Measurements from ENCODE around the gene ANGPTL5.
"Not testable (repeated sequence)": the region's sequence is repeated elsewhere in the genome, so short reads cannot be mapped to it uniquely, and the experiment has no call there.

The ANGPTL5 gene

GRCh38 chr11:101916422-101916821, at the start of gene ANGPTL5:
ANGPTL5 (minus strand) TSS chr11:101916522; CDS start chr11:101907909, 8,613 bp downstream.
- no peak for DNase-seq

GRCh38 chr11:101964200-101964599, 47.9 kb upstream of the ANGPTL5 start:
- not testable (repeated sequence) for DNase-seq

DNA sequence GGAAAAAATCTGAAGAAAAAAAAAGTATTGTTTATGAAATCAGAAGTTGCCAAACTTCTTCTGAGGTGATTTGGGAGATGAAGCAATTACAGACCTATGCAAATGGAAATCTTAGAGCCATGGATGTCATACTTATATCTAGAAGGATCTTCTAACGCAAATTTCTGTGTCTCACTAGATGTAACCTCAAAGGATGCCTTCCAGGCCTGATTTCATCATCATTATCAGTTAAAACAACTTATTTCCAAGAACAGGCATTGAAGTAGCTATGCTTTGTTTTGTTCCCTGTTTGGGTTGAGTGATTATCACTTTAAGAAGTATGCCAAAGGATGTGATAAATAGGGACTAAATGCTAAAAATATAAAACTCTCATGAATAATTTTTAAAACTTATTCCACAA, 43.9 kb upstream of the ANGPTL5 start:
- no peak for DNase-seq

DNA sequence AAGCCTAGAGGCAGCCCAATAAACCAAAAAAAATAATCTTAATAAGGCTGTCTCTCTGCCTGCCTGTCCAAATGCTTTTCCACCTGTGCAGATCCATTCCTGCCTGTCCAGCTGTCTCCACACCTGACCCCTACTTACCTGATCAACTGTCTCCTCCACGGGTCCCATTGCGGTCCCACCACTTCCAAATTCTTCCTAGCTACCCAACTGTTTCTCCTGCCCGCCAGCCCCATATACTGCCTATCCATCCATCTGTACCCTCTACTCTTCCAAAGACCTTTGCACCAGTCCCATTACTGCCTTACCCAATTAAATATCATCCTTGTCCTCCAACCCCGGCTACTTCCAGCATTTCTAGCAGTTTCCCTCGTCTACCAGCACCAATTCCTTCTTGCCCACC, 39.4 kb upstream of the ANGPTL5 start:
- no peak for DNase-seq

DNA sequence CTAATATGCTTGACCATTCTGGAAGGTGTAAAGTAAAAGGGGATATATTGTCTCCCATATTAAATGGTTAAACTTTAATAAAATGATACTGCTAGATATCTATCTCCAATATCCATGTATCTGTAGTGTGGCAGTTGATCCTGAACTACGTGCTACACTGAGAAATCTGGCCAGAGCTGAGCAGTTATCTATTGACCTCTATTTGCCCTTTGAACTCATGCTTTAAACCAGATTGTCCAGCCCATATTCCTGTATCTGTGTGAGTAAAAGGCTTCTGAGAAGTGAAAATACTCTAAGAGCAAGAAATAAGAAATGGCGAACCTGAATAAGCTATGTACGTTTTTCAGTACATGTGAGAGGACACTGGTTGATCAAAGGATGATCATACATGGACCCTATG, 39.0 kb upstream of the ANGPTL5 start:
- no peak for DNase-seq

- DNase-seq: no peak
Observed at GRCh38 chr11:101949680-101950220, 33.4 kb upstream of the ANGPTL5 start.

DNA sequence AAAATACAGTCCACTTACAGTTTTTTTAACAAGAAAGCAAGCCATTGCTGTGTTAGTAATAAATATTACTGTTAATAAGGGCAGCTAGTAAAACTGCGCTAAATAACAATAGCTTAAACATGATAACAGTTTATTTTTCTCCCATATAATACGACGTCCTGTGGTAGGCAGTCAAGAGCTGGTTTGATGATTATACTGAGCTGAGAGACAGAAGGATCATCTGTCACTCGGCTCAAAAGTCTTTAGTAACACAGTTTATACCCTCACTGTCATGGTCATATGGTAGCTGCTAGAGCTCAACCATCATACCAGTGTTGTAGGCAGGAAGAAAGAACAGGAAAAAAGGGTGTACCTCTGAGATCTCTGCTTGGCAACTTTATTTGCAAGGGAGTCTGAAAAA, 29.1 kb upstream of the ANGPTL5 start:
- DNase-seq: no peak

DNA sequence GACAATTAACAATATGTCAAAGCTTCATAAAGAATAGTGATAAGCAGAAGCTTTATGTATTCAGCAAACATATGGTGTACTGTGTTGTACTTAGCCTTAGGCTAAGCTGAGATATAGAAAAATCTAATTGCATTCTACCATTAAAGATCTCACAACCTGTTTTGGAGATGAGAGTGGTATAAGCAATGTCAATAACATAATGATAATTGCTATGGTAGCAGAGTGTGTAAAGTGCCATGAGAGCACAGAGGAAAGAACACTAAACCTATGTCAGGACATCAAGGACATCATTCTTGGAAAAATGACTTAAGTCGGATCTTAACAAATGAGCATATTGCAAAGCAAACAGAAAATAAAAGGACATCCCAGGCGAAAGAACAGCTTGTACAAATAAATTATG, 28.6 kb upstream of the ANGPTL5 start:
- no peak for DNase-seq

DNA sequence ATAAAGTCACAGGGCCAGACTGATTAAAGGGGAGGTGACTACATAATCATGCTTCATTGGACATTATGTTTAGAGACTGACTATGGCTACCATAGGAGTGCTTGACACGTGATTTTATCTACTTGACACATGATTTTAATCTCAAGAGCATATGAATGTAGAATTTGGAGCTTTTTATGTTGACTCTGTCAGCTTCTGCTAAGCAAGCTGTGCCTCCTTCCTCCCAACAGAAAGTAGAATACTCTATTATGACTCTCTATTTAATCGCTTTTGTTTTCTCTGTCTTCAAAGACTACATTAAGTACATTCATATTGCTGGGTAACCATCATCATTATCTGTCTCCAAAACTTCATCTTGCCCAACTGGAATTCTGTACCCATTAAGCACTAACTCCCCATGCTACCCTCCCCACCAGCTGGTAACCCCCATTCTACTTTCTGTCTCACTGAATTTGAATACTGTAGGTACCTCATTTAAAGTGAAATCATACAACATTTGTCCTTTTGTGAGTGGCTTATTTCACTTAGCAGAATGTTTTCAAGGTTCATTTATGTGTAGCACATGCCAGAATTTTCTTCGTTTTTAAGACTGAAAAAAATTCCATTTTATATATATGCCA, 24.7 kb upstream of the ANGPTL5 start:
- DNase-seq: no peak

DNA sequence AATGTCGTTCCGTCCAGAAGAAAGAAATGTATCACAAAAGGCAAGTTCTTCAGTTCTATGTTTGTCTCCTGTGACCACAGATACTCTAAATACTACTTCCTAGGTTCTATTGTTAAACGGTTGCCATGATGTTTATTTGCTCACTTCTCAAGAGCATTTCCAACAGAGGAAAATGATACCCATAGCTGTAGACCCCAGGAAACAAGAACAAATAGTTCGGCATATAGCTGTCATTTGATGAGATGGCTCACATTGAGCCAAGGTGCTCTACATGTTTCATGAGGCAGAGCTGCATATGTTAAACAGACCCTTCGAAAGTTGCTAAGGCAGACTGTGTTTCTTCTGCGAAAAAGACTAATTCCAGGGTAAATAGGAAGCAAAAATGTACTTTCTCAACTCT, 15.4 kb upstream of the ANGPTL5 start:
- DNase-seq: no peak

GRCh38 chr11:101929294-101929915, 13.1 kb upstream of the ANGPTL5 start:
- no peak for DNase-seq

- DNase-seq: no peak
Observed at GRCh38 chr11:101923554-101923953, 7.2 kb upstream of the ANGPTL5 start.

DNA sequence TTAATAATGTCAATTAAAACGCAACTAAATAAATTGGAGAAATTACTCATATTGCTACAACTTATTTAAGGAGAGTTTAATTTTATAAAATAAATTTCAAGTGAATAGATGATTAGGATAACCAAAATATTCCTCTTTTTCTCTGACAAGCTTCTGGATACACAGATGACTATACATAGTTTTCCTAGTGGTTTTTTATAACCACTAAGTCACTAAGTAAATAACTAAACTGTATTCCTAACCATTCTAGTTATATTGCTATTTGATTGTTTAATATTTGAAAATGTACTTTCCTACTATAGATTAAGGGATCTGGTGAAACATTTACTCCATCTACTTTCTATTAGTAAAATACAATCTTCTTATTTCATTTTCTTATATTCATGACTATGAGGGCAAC, 4.7 kb upstream of the ANGPTL5 start:
- DNase-seq: no peak

GRCh38 chr11:101917226-101917625, 904 bp upstream of the ANGPTL5 start:
- DNase-seq: no peak

DNA sequence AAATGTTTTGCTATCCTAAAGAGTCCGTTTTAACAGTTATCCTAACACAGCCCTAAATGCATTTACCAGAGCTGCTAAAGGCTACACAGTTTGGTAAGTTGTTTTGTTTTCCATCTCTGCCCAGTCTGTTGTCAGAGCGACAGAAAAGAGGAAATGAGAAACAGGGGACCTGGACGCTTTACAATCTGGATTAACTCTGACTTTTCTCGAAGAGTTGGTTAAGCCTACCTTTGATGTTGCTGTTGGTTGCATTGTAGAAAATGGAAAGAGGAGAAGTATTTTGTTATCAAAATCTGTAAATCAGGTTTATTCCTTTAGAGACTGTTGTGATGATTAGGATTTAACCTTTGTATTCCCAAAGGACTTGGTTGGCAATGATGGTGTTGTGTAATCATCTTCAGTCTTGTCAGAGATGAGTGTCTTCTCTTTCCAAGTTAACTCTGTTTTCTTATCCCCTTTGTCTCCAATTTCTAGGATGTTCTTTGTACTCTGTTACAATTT, 481 bp downstream of the ANGPTL5 start:
- peak; percentile 28 for DNase-seq

- DNase-seq: peak; percentile 93
Observed at GRCh38 chr11:101914738-101915426, 1.4 kb downstream of the ANGPTL5 start, which contains the start of gene CEP126. CEP126 (plus strand) TSS chr11:101915010; CDS start chr11:101915285, 275 bp downstream.

DNA sequence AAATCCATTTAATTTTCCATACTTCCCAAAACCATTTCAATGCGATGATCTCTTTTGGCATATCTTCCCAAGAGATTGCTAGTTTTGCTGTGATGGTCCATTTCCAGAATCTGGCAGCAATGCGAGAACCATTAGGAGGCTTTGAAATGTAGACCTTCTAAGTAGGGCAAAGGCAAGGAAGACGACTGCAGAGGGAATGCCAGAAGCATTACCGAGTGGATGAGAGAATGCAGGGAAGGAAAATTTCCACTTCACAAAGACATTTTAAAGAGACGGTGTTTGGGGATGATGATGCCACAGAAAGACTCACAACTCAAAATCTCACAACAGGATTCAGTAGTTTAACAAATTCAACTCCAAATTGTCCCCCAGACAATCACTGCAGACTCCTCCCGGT, 2.0 kb downstream of the ANGPTL5 start:
- DNase-seq: no peak

GRCh38 chr11:101913656-101914055, 2.7 kb downstream of the ANGPTL5 start:
- DNase-seq: no peak

DNA sequence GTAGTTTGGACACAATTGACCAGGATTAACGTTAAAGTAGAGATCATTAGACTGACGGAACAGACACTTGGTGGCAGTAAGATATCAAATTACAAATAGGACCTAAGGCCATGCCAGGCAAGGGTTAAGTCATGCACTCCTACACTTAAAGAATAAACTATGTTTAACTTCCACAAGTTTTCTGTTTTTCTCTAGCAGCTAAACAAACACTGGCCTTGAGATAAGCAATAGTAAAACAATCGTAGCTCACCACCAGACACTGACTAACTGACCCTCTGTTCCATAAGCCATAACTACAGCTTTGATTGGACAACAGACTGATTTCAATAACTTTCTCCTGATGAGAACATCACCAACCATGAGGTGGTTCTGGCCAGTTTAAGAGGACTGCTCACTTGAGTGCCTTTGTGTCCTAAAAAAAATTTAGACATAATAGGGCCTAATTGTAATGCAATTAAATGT, 3.5 kb downstream of the ANGPTL5 start:
- no peak for DNase-seq

GRCh38 chr11:101909087-101909486, 7.2 kb downstream of the ANGPTL5 start:
- DNase-seq: no peak

DNA sequence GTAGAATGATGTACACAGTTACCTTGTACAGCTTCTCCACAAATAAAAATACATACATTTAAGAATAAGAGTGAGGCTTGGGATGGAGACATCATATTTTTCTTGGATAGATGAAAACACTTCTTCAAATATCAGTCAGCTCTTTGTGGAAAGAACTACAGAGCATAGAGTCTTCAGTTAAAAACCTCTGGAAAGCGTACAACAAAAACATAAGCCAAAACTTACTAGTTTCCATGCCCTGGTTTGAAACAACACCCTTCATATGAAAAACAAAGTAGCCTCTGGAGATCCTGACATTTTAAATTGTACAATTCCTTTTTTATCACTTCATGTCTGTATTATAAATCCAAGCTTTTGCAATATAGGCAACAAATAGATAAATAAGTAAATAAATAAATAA, 8.5 kb downstream of the ANGPTL5 start:
- no peak for DNase-seq

GRCh38 chr11:101894505-101894904, 21.8 kb downstream of the ANGPTL5 start:
- no peak for DNase-seq

- no peak for DNase-seq
Observed at GRCh38 chr11:101889767-101890166, 26.6 kb downstream of the ANGPTL5 start.

- no peak for DNase-seq
Observed at GRCh38 chr11:101885631-101886030, 30.7 kb downstream of the ANGPTL5 start.
